ENCODE results near the gene PIGU.

PIGU gene

DNA sequence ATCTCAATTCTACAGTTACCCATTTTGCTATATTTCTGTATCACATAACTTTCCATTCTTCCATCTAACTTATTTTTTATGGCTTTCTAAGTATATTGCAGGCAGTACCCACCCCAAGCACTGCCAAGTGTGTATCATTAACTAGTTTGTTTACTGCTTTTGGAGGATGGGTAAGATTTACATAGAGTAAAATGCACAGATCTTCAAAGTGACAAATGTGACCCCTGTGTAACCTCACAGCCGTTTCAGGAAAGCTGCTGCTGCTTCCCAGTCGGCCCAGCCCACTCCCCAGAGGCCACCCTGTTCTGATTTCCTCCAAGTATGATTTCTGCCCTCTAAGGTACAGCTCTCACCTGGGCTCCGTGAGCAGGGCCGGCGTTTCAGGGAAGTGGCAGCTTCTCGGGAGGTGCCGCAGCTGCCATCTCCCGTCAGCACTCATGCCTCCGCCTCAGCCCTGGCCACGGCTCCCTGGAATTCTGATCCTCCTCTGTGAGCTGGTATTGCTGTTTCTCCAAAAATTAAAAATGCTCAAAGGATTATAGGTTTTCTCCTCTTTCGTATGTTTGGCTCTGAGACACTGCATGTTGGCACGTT is 133.3 kb downstream of the PIGU start:
- no peak for DNase-seq (ENCODE audit: low read depth)
- no peak overlapping the region for H3K4me3 ChIP-seq (ENCODE audit: low read depth, low read length)
- TF ChIP-seq, protein P1, sequence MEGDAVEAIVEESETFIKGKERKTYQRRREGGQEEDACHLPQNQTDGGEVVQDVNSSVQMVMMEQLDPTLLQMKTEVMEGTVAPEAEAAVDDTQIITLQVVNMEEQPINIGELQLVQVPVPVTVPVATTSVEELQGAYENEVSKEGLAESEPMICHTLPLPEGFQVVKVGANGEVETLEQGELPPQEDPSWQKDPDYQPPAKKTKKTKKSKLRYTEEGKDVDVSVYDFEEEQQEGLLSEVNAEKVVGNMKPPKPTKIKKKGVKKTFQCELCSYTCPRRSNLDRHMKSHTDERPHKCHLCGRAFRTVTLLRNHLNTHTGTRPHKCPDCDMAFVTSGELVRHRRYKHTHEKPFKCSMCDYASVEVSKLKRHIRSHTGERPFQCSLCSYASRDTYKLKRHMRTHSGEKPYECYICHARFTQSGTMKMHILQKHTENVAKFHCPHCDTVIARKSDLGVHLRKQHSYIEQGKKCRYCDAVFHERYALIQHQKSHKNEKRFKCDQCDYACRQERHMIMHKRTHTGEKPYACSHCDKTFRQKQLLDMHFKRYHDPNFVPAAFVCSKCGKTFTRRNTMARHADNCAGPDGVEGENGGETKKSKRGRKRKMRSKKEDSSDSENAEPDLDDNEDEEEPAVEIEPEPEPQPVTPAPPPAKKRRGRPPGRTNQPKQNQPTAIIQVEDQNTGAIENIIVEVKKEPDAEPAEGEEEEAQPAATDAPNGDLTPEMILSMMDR (conservative IDR thresholded peaks at IDR 0.05; ENCODE audit: low read depth, low read length): no peak

DNA sequence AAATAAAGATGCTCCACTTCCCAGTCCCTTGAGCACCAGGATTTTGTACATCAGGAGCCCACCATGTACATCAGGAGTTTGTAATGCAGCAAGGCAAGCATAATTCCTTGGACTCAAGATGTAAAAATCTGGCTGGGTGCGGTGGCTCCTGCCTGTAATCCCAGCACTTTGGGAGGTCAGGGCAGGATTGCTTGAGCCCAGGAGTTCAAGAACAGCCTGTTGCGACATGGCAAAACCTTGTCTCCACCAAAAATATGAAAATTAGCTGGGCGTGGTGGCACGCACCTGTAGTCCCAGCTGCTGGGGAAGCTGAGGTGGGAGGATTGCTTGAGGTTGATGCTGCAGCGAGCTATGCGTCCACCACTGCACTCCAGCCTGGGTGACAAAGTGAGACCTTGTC is 134.5 kb downstream of the PIGU start:
- TF ChIP-seq, protein P1 (conservative IDR thresholded peaks at IDR 0.05; ENCODE audit: low read depth, low read length): no peak
- no peak for DNase-seq (ENCODE audit: low read depth)
- H3K4me3 ChIP-seq (ENCODE audit: low read depth, low read length): no peak overlapping the region

DNA sequence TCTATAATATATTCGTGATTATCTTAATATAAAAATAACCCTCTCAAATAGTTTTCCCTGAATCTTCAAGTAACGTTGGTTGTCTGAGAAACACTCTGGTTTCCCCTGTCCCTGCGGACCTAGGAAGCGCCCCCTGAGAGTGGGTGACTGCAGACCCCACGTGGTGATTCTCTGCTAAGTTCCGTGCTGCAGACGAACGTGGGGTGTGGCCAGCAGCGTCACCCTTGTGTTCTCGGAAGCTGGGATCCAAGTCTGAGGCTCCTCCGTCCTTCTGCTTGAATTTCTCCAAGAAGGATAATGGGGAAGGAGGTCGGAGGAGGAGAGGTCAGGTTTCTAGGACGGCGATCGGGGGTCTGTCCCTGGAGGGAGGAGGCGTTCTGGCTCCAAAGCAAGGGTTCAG is 135.0 kb downstream of the PIGU start:
- TF ChIP-seq, protein P1 (conservative IDR thresholded peaks at IDR 0.05; ENCODE audit: low read depth, low read length): no peak
- no peak overlapping the region for H3K4me3 ChIP-seq (ENCODE audit: low read depth, low read length)
- DNase-seq (ENCODE audit: low read depth): no peak

DNA sequence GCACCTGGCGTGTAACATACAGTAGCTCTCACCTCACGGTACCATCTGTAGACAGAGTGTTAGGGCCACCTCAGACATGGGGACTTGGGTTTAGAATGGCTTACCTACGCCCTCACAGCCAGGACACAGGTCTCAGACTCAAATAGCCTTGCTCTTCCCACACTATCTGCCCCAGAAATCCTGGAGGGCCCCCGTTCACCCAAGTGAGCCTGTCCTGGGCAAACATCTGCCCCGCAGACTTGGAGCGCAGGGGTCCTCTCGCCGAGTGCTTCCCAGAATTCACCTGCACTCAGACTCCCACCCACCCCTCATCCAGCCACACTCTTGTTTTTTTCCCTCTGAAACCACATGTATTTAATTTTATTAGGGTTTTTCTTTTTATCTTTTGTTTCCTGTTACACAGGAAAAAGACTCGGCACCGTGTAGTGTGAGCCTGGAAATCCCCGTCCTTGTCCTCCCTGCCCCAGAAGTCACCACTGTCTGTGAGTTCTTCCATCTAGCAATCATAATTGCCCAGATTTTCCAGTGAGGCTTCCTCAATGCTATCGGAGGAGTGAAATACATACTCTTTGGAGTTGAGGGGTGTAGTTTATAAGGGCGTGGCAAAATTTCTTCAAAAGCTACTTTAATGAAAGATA is 135.5 kb downstream of the PIGU start:
- TF ChIP-seq, protein P1 (conservative IDR thresholded peaks at IDR 0.05; ENCODE audit: low read depth, low read length): no peak
- H3K4me3 ChIP-seq (ENCODE audit: low read depth, low read length): no peak overlapping the region
- DNase-seq (ENCODE audit: low read depth): no peak

DNA sequence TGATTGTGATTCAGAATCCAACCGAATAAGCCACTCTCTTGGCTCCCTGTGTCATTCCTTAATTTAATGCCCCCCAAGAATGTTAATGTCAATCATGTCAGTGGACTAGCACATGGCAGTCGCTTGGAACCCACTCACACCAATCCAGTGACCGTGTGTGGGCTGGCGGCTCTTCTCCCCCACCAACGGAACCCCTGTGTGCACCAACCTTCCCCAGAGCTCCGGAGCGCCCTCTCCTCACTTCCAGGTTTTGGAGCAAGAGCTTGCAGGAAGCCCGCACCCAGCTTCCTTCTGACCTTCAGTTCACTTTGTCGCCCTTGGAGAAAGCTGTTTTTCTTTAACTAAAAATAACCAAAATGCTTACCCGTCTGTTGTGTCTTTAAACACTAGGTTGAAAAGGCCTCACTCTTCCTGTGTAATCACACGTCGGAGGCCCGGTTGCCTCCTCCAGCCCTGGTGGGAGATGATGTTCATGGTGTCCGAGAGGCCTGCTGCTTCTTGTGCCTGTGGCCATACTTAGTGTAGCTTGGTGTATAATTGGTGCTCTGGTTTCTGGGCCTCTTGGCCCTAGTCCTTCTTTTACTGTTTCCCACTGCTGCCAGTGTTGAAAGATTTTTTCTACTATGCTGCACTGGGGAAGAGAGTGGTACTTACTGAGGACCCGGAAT is 136.2 kb downstream of the PIGU start:
- no peak for DNase-seq (ENCODE audit: low read depth)
- no peak overlapping the region for H3K4me3 ChIP-seq (ENCODE audit: low read depth, low read length)
- TF ChIP-seq, protein P1 (conservative IDR thresholded peaks at IDR 0.05; ENCODE audit: low read depth, low read length): no peak

DNA sequence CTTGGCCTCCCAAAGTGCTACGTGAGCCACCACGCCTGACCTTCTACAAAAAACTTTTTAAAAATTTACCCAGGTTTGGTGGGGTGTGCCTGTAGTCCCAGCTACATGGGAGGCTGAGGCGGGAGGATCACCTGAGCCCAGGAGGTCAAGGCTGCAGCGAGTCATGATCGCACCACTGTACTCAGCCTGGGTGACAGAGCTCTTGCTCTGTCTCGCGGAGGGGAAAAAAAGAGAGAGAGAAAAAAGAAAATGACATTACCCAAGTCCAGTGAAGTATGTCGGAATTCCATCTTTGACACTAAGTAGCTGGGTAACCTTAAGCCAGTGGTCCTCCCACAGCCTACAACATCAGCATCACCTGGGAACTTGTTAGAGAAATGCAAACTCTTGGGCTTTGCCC is 137.1 kb downstream of the PIGU start:
- TF ChIP-seq, protein P1 (conservative IDR thresholded peaks at IDR 0.05; ENCODE audit: low read depth, low read length): no peak
- no peak for DNase-seq (ENCODE audit: low read depth)

More for the DNA sequence above, 137.1 kb downstream of the PIGU start:
- H3K4me3 ChIP-seq (ENCODE audit: low read depth, low read length): no peak overlapping the region

Measured in choroid plexus epithelial cell (primary cell).